OCI-LY1 (cell line): ENCODE results near the gene LTBP2.

Experiments used
- EZH2 ChIP-seq: fragments of 200-600 bp; sonication (generic), shearing (Covaris generic); IDR thresholded peaks from 2 replicates; pipeline ENCODE4 v1.8.0; 2017; ENCODE audit warnings: borderline replicate concordance, mixed run types, mild to moderate bottlenecking, antibody characterized with exemption, low read length, moderate library complexity, mixed read lengths
- TF ChIP-seq, protein P1 (sequence below): fragments of 200-600 bp; sonication (generic), shearing (Covaris generic); IDR thresholded peaks from 2 replicates; pipeline ENCODE4 v1.5.1; 2017; ENCODE audit warnings: mild to moderate bottlenecking, antibody characterized with exemption, low read length, moderate library complexity, mixed read lengths

DNA sequence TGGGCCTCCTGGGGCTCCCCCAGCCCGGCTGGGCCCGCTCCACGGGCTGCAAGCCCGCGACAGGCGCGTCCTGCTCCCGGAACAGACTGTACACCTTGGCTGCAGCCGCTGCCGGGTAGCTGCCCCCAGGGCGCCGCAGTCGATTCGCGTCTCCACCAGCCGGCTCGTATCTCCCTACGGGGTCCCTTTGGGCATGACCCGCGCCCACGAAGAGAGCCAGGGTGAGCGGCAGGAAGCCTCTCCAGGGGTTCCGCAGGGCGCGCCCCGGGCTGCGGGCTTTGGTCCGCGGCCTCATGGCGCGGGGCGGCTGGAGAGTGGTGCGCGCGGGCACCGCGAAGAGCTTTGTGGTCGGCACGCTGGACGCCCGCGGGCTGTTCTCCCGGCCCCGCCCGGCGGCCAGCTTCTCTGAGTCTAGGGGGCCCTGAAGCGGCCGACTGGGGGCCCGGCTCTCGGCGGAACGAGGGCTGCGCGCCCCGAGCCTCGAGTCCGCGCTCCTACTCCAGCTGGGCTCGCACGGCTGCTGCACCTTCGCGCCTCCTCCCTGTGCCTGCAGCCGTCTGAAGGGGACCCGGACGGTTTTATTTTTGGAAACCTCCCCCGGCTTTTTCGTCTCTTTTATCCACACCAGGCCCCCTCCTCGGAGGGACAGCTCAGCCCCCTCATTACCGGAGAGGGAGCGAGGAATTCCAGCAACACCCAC is at the start of gene LTBP2:
- TF ChIP-seq, protein P1, sequence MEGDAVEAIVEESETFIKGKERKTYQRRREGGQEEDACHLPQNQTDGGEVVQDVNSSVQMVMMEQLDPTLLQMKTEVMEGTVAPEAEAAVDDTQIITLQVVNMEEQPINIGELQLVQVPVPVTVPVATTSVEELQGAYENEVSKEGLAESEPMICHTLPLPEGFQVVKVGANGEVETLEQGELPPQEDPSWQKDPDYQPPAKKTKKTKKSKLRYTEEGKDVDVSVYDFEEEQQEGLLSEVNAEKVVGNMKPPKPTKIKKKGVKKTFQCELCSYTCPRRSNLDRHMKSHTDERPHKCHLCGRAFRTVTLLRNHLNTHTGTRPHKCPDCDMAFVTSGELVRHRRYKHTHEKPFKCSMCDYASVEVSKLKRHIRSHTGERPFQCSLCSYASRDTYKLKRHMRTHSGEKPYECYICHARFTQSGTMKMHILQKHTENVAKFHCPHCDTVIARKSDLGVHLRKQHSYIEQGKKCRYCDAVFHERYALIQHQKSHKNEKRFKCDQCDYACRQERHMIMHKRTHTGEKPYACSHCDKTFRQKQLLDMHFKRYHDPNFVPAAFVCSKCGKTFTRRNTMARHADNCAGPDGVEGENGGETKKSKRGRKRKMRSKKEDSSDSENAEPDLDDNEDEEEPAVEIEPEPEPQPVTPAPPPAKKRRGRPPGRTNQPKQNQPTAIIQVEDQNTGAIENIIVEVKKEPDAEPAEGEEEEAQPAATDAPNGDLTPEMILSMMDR = no peak
- TF ChIP-seq EZH2 = no peak
